H9 (cell line): ENCODE measurements around the gene CROCC2. TPM values are rescaled to one million over a fixed set of nuclear protein-coding genes. Genes with fewer than 3 reads are reported as not detected.

Source experiments
- DNase-seq: peaks from one replicate; pipeline ENCODE4 v3.0.0-alpha.2; 2017
- H2AFZ ChIP-seq: one replicate; pipeline ENCODE4 v1.6.1; 2013; ENCODE audit warnings: mild to moderate bottlenecking, low read length, control low read depth, moderate library complexity
- H2AK5ac ChIP-seq: 2 replicates; pipeline ENCODE4 v1.6.1; 2013; ENCODE audit warnings: low read length, control low read depth, mixed read lengths; ENCODE audit not compliant: insufficient read length
- H2BK120ac ChIP-seq: one replicate; pipeline ENCODE4 v1.6.1; 2013; ENCODE audit warnings: low read depth, mild to moderate bottlenecking, low read length, control low read depth, inconsistent platforms; ENCODE audit not compliant: poor library complexity, severe bottlenecking
- H2BK12ac ChIP-seq: 2 replicates; pipeline ENCODE4 v1.6.1; 2013; ENCODE audit warnings: low read length, control low read depth, mixed read lengths, low read depth; ENCODE audit not compliant: insufficient read length
- H2BK15ac ChIP-seq: 2 replicates; pipeline ENCODE4 v1.6.1; 2013; ENCODE audit warnings: low read depth, low read length, control low read depth
- H2BK20ac ChIP-seq: one replicate; pipeline ENCODE4 v1.6.1; 2013; ENCODE audit warnings: low read depth, mild to moderate bottlenecking, low read length, control low read depth, inconsistent platforms; ENCODE audit not compliant: poor library complexity, severe bottlenecking
- H2BK5ac ChIP-seq: 2 replicates; pipeline ENCODE4 v1.6.1; 2013; ENCODE audit warnings: low read length, control low read depth, mixed read lengths; ENCODE audit not compliant: insufficient read length
- H3K14ac ChIP-seq: 2 replicates; pipeline ENCODE4 v1.6.1; 2013; ENCODE audit warnings: low read length, control low read depth; ENCODE audit not compliant: insufficient read depth
- H3K18ac ChIP-seq: 2 replicates; pipeline ENCODE4 v1.6.1; 2013; ENCODE audit warnings: low read depth, mild to moderate bottlenecking, mixed read lengths, low read length, control low read depth; ENCODE audit not compliant: insufficient read length
- H3K23ac ChIP-seq: 2 replicates; pipeline ENCODE4 v1.6.1; 2013; ENCODE audit warnings: low read length, control low read depth, mixed read lengths, low read depth; ENCODE audit not compliant: insufficient read length
- H3K23me2 ChIP-seq: 2 replicates; pipeline ENCODE4 v1.6.1; 2013; ENCODE audit warnings: low read depth, mild to moderate bottlenecking, mixed read lengths, low read length, control low read depth; ENCODE audit not compliant: insufficient read length, poor library complexity, severe bottlenecking
- H3K27ac ChIP-seq: 2 replicates; pipeline ENCODE4 v1.5.1; 2013; ENCODE audit warnings: low read length, control low read depth, mixed read lengths, low read depth; ENCODE audit not compliant: insufficient read length
- H3K27me3 ChIP-seq: 2 replicates; pipeline ENCODE4 v1.6.1; 2013; ENCODE audit warnings: low read length, control low read depth, inconsistent platforms; ENCODE audit not compliant: insufficient read depth
- H3K4ac ChIP-seq: 2 replicates; pipeline ENCODE4 v1.6.1; 2013; ENCODE audit warnings: low read depth, mild to moderate bottlenecking, control low read depth, inconsistent platforms, low read length, moderate library complexity
- H3K4me1 ChIP-seq: 2 replicates; pipeline ENCODE4 v1.6.1; 2013; ENCODE audit warnings: low read length, control low read depth, inconsistent platforms; ENCODE audit not compliant: insufficient read depth
- H3K4me2 ChIP-seq: 2 replicates; pipeline ENCODE4 v1.6.1; 2013; ENCODE audit warnings: low read length, control low read depth, mixed read lengths; ENCODE audit not compliant: insufficient read length, insufficient read depth
- H3K56ac ChIP-seq: 2 replicates; pipeline ENCODE4 v1.6.1; 2013; ENCODE audit warnings: low read depth, mild to moderate bottlenecking, mixed read lengths, low read length, control low read depth; ENCODE audit not compliant: insufficient read length
- H3K79me1 ChIP-seq: 2 replicates; pipeline ENCODE4 v1.6.1; 2013; ENCODE audit warnings: low read depth, mild to moderate bottlenecking, moderate library complexity, low read length, control low read depth, inconsistent platforms; ENCODE audit not compliant: insufficient read depth, poor library complexity, severe bottlenecking
- H3K79me2 ChIP-seq: 2 replicates; pipeline ENCODE4 v1.6.1; 2013; ENCODE audit warnings: low read length, control low read depth, inconsistent platforms; ENCODE audit not compliant: insufficient read depth
- H3K9ac ChIP-seq: 2 replicates; pipeline ENCODE4 v1.6.1; 2013; ENCODE audit warnings: low read length, control low read depth, mixed read lengths; ENCODE audit not compliant: insufficient read length; ENCODE audit errors: extremely low read depth
- H3K9me3 ChIP-seq: one replicate; pipeline ENCODE4 v1.6.1; 2013; ENCODE audit warnings: low read depth, low read length, inconsistent platforms; ENCODE audit not compliant: control insufficient read depth
- H3T11ph ChIP-seq: one replicate; pipeline ENCODE4 v1.6.1; 2013; ENCODE audit warnings: mild to moderate bottlenecking, low read length, control low read depth, inconsistent platforms
- H4K20me1 ChIP-seq: one replicate; pipeline ENCODE4 v1.6.1; 2013; ENCODE audit not compliant: control insufficient read depth, insufficient read length, insufficient read depth
- H4K5ac ChIP-seq: 2 replicates; pipeline ENCODE4 v1.6.1; 2013; ENCODE audit warnings: low read depth, mild to moderate bottlenecking, mixed read lengths, low read length, control low read depth; ENCODE audit not compliant: insufficient read length
- H4K8ac ChIP-seq: replicated peaks from 2 replicates; pipeline ENCODE4 v1.6.1; 2013; ENCODE audit warnings: low read length, control low read depth, mixed read lengths, low read depth; ENCODE audit not compliant: insufficient read length
- H4K91ac ChIP-seq: 2 replicates; pipeline ENCODE4 v1.6.1; 2013; ENCODE audit warnings: low read depth, mild to moderate bottlenecking, moderate library complexity, mixed read lengths, low read length, control low read depth; ENCODE audit not compliant: insufficient read length
- H3K27ac Mint-ChIP-seq, 3 experiments: 2 replicates in 2 of 3; 3 replicates in 1 of 3; pipeline ENCODE4 v1.8.0; 2020 to 2021; ENCODE audit warnings: mixed read lengths in 3 of 3, mild to moderate bottlenecking in 1 of 3, moderate library complexity in 1 of 3
- H3K27me3 Mint-ChIP-seq: 2 replicates; pipeline ENCODE4 v1.8.0; 2021; ENCODE audit warnings: low read depth, mild to moderate bottlenecking, moderate library complexity, mixed read lengths
- H3K36me3 Mint-ChIP-seq, 3 experiments: 2 replicates in 2 of 3; 3 replicates in 1 of 3; pipeline ENCODE4 v1.8.0; 2020 to 2021; ENCODE audit warnings: low read depth in 3 of 3, mixed read lengths in 3 of 3; ENCODE audit not compliant: insufficient read depth in 1 of 3
- H3K4me1 Mint-ChIP-seq, 2 experiments: 2 replicates each; pipeline ENCODE4 v1.8.0; 2020; ENCODE audit warnings: mixed read lengths in 2 of 2
- H3K4me3 Mint-ChIP-seq, 2 experiments: 2 replicates in 1 of 2; 3 replicates in 1 of 2; pipeline ENCODE4 v1.8.0; 2020 to 2021; ENCODE audit warnings: mild to moderate bottlenecking in 2 of 2, mixed read lengths in 2 of 2, moderate library complexity in 1 of 2
- H3K9me3 Mint-ChIP-seq, 2 experiments: 2 replicates in 1 of 2; 3 replicates in 1 of 2; pipeline ENCODE4 v1.8.0; 2020; ENCODE audit warnings: mild to moderate bottlenecking in 2 of 2, mixed read lengths in 2 of 2, moderate library complexity in 1 of 2
- CTCF ChIP-seq: fragments of 200-600 bp; sonication (generic); conservative IDR thresholded peaks from 3 replicates; pipeline ENCODE4 v1.8.0; 2021; ENCODE audit warnings: antibody characterized with exemption, mild to moderate bottlenecking
- WGBS: extraction: QIAGEN DNeasy Blood & Tissue Kit; methylation state at CpG from one replicate; pipeline ENCODE4 v1.1.7; 2013; ENCODE audit warnings: missing lambda C conversion rate, low lambda C conversion rate, mixed read lengths; ENCODE audit not compliant: insufficient read length; ENCODE audit errors: extremely low coverage; 5-methylcytosine and 5-hydroxymethylcytosine counted together
- total RNA-seq: library from RNA; stranded (reverse); gene quantifications from 2 replicates; pipeline ENCODE4 v1.2.1, GENCODE V29; 2021

The CROCC2 gene
- total RNA-seq, 1 experiment from 2014 or later: not detected

DNA sequence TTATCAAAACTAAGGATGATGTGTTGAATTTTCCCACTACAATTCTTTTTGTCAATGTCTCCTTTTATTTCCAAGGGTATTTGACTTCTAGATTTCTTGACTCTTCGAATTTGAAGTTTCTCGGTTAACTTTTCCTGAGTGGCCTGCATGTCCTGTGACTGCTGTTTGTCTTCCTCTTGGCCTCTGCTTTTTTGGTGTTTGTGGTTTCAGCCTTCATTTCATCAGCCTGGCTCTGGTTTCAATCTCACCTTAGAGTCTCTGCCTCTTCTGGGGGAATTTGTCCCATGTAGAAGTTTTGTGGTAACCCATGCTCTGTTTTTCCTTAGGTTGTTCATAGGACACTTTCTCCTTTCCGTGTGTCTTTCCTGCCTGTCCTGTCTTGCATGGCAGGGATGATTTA lies 64.0 kb downstream of the CROCC2 start:
- Histone ChIP-seq H3K56ac (no peak overlapping the region), H2BK120ac (no peak overlapping the region), H3K23me2 (no peaks in the 10 kb centered on the region), H4K20me1 (no peaks in the 10 kb centered on the region), H3K79me2 (no peaks in the 10 kb centered on the region), H3K9ac (no peak overlapping the region), H3K4ac (no peak overlapping the region), H4K5ac (no peak overlapping the region), H2BK12ac (no peak overlapping the region), H3K27me3 (no peaks in the 10 kb centered on the region), H4K91ac (no peak overlapping the region), H2AK5ac (no peak overlapping the region), H2AFZ (no peak overlapping the region), H3K27ac (no peak overlapping the region), H4K8ac (no peak overlapping the region), H3K9me3 (no peaks in the 10 kb centered on the region), H3K14ac (no peak overlapping the region), H3T11ph (no peak overlapping the region), H2BK20ac (no peak overlapping the region), H3K23ac (no peak overlapping the region), H3K4me2 (no peak overlapping the region), H2BK15ac (no peak overlapping the region), H3K18ac (no peak overlapping the region), H3K79me1 (no peaks in the 10 kb centered on the region), H2BK5ac (no peak overlapping the region), H3K4me1 (no peaks in the 10 kb centered on the region)
- DNase-seq: no peak
- H3K4me3 Mint-ChIP-seq: no peak overlapping the region
- H3K27me3 Mint-ChIP-seq: peaks cover 17% of the 10 kb centered on the region
- no peak for TF ChIP-seq CTCF
- H3K9me3 Mint-ChIP-seq: no peaks in the 10 kb centered on the region
- no CpG with 5 or more reads among the region's 3 CpGs for WGBS
- H3K27ac Mint-ChIP-seq: peak overlapping the region in 1 of 3 experiments; percentile 50; a peak in 1 of 7 replicates
- no peaks in the 10 kb centered on the region for H3K4me1 Mint-ChIP-seq
- no peaks in the 10 kb centered on the region; a peak in 1 of 7 replicates for H3K36me3 Mint-ChIP-seq
